Mesothelial cell of epicardium (in vitro differentiated cells): ENCODE data around the gene NDFIP1. TPM values are rescaled to one million over a fixed set of nuclear protein-coding genes. Genes with fewer than 3 reads are reported as not detected.

Source experiments
- DNase-seq, 2 experiments: peaks; one replicate each; pipeline ENCODE4 v3.0.0; 2021; ENCODE audit warnings: low spot score in 2 of 2; ENCODE audit not compliant: unreplicated experiment in 2 of 2
- H3K27ac Mint-ChIP-seq: 2 replicates; pipeline ENCODE4 v1.8.0; 2021; ENCODE audit warnings: mixed read lengths
- H3K27me3 Mint-ChIP-seq: 2 replicates; pipeline ENCODE4 v1.8.0; 2021; ENCODE audit warnings: low read depth, mixed read lengths
- H3K36me3 Mint-ChIP-seq: 2 replicates; pipeline ENCODE4 v1.8.0; 2021; ENCODE audit warnings: mixed read lengths
- H3K4me1 Mint-ChIP-seq: 2 replicates; pipeline ENCODE4 v1.8.0; 2021; ENCODE audit warnings: mixed read lengths
- H3K4me3 Mint-ChIP-seq: 2 replicates; pipeline ENCODE4 v1.8.0; 2021; ENCODE audit warnings: mild to moderate bottlenecking, moderate library complexity, mixed read lengths
- H3K9me3 Mint-ChIP-seq: 2 replicates; pipeline ENCODE4 v1.8.0; 2021; ENCODE audit warnings: mixed read lengths
- total RNA-seq: library from RNA; stranded (reverse); gene quantifications from 3 replicates; pipeline ENCODE4 v1.2.1, GENCODE V29; 2021
- TF ChIP-seq, protein P1 (sequence below): fragments of 200-600 bp; sonication (generic); IDR thresholded peaks from one replicate; pipeline ENCODE4 v1.5.0; 2021; ENCODE audit warnings: antibody characterized with exemption; ENCODE audit not compliant: unreplicated experiment

Gene NDFIP1
- total RNA-seq, 1 donor from 2014 or later, result 67.9 TPM

DNA sequence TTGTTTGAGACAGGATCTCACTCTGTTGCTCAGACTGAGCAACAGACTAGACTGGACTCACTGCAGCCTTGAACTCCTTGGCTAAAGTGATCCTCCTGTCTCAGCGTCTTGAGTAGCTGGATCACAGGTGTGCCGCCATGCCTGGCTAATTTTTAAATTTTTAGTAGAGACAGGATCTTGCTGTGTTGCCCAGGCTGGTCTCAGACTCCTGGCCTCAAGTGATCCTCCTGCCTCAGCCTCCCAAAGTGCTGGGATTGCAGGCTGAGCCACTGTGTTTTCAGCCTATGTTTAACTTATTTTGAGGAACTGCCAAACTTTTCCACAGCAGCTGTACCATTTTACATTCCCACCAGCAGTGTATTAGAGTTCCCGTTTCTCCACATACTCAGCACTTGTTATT, 16.8 kb downstream of the NDFIP1 start:
- Mint-ChIP-seq H3K27ac (no peak overlapping the region), H3K4me1 (peaks cover 9% of the 10 kb centered on the region), H3K9me3 (peaks cover 20% of the 10 kb centered on the region), H3K27me3 (no peaks in the 10 kb centered on the region), H3K4me3 (no peak overlapping the region), H3K36me3 (peaks cover 26% of the 10 kb centered on the region)
- DNase-seq, result no peak
- TF ChIP-seq, protein P1, sequence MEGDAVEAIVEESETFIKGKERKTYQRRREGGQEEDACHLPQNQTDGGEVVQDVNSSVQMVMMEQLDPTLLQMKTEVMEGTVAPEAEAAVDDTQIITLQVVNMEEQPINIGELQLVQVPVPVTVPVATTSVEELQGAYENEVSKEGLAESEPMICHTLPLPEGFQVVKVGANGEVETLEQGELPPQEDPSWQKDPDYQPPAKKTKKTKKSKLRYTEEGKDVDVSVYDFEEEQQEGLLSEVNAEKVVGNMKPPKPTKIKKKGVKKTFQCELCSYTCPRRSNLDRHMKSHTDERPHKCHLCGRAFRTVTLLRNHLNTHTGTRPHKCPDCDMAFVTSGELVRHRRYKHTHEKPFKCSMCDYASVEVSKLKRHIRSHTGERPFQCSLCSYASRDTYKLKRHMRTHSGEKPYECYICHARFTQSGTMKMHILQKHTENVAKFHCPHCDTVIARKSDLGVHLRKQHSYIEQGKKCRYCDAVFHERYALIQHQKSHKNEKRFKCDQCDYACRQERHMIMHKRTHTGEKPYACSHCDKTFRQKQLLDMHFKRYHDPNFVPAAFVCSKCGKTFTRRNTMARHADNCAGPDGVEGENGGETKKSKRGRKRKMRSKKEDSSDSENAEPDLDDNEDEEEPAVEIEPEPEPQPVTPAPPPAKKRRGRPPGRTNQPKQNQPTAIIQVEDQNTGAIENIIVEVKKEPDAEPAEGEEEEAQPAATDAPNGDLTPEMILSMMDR, result no peak

DNA sequence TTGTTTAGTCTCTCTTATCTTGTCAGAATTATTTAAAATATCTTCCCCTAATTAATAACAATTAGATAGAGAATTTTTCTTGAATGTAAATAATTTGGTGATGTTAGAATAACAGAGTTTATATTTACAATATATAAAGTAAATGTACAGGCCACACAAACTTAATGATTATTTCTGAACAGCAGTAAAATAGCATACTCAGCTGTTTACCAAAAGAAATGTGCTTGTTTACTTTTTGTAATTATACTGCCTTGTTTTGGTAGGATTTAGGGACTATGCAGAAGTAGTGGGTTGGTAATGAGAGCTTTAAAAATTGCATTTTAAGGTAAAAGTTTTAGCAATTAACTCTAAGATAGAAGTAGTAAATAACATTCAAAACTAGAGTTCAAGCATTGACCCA, 17.4 kb downstream of the NDFIP1 start:
- no peak for DNase-seq
- Mint-ChIP-seq H3K27ac (no peak overlapping the region), H3K27me3 (no peaks in the 10 kb centered on the region), H3K36me3 (peaks cover 26% of the 10 kb centered on the region), H3K9me3 (peaks cover 20% of the 10 kb centered on the region), H3K4me1 (peaks cover 7% of the 10 kb centered on the region), H3K4me3 (no peak overlapping the region)
- TF ChIP-seq, protein P1, result no peak

DNA sequence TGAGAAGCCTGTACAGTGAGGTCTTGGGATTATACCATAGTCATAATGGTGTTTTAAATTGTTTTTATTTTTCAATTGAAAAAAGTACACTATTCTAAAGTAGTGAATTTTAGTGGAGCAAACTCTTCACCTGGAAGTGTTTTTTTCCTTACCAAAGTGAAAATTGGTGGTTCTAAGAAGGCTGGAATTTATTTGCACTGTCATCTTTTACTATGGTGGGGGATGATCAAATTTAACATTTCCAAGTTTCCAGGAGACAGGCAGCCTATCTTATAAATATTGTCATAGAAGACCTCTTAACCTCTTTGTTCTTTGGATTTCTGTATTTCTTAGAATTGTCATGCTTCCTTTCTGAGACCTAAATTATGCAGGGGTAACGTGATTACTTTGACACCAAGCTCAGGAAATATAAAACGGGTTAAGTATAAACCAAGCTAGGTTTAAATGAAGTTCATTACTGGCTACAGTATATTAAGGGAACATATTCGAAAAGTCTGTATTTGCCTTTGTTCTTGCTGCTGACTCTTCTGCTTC, 20.2 kb downstream of the NDFIP1 start:
- Mint-ChIP-seq H3K4me1 (peaks cover 7% of the 10 kb centered on the region), H3K27ac (no peak overlapping the region), H3K4me3 (no peak overlapping the region), H3K36me3 (peaks cover 16% of the 10 kb centered on the region), H3K9me3 (peaks cover 13% of the 10 kb centered on the region), H3K27me3 (no peaks in the 10 kb centered on the region)
- DNase-seq, result no peak
- TF ChIP-seq, protein P1, result no peak

DNA sequence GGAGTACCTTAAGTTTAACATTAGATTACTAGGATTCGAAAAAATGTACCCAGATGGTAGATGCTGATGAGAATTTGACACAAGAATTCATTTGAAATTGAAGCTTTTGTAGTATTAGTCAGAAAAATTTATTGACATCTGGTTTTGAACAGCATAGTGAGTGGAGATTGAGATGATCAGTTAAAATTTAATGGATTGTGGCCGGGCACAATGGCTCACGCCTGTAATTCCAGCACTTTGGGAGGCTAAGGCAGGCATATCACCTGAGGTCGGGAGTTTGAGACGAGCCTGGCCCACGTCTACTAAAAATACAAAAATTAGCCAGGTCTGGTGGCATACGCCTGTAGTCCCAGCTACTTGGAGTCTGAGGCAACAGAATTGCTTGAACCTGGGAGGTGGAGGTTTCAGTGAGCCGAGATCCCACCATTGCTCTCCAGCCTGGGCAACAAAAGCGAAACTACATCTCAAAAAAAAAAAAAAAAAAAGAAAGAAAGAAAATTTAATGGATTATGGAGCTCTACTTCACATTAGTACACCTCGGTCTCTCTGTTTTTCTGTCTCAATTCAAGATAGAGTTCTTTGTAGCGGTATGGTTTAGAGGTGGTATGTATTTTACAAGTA, 21.0 kb downstream of the NDFIP1 start:
- Mint-ChIP-seq H3K4me3 (no peak overlapping the region), H3K27ac (no peak overlapping the region), H3K27me3 (no peaks in the 10 kb centered on the region), H3K9me3 (peaks cover 5% of the 10 kb centered on the region), H3K36me3 (peaks cover 9% of the 10 kb centered on the region), H3K4me1 (peaks cover 7% of the 10 kb centered on the region)
- TF ChIP-seq, protein P1, result no peak
- DNase-seq, result no peak

DNA sequence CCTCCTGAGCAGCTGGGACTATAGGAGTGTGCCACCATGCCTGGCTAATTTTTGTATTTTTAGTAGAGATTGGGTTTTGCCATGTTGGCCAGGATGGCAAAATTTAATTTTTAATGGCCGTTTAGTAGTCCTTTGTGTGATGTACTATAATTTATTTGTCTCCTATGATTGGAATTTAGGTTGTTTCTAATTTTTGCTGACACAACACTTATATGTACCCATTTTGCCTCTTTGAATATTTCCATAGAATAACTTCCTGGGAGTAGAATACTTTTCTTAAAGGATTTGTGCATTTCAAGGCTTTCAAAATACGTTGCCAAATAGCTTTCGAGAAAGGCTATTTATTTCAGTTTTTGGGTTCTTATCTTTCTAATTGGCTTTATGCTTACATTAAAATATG, 22.8 kb downstream of the NDFIP1 start:
- peaks cover 8% of the 10 kb centered on the region for H3K36me3 Mint-ChIP-seq
- H3K4me3 Mint-ChIP-seq, result no peak overlapping the region
- DNase-seq, result no peak
- H3K27ac Mint-ChIP-seq, result no peak overlapping the region
- H3K9me3 Mint-ChIP-seq, result no peaks in the 10 kb centered on the region
- H3K4me1 Mint-ChIP-seq, result peaks cover 7% of the 10 kb centered on the region
- TF ChIP-seq, protein P1, result no peak
- no peaks in the 10 kb centered on the region for H3K27me3 Mint-ChIP-seq
